ENCODE data around the gene NCCRP1.
"Not testable (repeated sequence)": the region's sequence is repeated elsewhere in the genome, so short reads cannot be mapped to it uniquely, and the experiment has no call there.

Gene NCCRP1

DNA sequence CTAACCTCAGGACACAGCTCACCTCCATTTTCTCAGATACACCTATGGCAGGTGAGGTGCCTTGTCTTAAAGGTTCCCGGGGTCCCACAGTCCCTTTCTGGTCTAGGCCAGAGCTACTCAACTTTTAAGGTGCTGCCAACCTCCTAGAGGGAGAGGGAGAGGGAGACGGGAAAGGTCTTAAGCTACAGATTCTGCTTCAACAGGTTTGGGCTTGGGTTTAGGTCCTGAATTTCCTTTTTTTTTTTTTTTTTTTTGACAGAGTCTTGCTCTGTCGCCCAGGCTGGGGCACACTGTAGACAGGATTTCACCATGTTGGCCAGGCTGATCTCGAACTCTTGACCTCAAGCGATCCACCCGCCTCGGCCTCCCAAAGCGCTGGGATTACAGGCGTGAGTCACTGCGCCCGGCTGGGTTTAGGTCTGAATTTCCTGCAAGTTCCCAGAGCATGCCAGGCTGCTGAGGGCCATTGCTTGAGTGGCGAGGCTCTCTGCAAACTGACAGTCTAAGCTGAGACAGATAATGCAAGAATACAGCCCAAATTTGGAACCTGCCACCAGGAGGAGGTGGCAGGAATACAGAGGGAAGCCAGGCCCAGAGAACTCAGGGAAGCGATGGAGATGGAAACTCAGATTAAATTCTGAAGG lies 15.1 kb downstream of the NCCRP1 start:
- no peak for DNase-seq

DNA sequence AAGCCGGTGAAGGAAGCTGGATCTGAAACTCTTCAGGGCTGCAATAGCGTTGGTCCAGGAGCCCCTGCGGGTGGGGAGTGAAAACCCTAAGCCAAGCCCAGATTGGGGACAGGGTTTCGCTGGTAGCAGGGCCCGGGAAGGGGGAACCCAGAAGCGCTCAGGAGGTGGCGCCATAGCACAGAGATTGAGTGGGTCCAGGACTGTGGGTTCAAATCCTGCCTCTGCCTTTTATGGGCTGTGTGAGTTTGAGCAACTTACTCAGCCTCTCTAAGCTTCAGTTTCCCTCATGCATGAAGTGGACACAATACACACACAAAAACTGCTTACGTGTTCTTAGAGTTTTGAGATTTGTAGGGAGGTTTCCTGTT lies 15.6 kb downstream of the NCCRP1 start:
- peak; percentile 64 for DNase-seq

DNA sequence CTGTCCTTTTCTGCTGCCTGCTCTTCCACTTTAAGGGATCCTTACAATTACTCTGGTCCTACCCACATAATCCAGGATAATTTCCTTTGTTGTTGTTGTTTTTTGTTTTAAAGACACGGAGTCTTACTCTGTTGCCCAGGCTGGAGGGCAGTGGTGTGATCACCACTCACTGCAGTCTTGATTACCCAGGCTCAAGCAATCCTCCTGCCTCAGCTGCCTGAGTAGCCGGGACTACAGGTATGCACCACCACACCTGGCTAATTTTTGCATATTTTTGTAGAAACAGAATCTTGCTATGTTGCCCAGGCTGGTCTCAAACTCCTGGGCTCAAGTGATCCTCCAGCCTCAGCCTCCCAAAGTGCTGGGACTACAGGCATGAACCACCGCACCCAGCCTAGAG lies 18.6 kb downstream of the NCCRP1 start:
- not testable (repeated sequence) for DNase-seq

DNA sequence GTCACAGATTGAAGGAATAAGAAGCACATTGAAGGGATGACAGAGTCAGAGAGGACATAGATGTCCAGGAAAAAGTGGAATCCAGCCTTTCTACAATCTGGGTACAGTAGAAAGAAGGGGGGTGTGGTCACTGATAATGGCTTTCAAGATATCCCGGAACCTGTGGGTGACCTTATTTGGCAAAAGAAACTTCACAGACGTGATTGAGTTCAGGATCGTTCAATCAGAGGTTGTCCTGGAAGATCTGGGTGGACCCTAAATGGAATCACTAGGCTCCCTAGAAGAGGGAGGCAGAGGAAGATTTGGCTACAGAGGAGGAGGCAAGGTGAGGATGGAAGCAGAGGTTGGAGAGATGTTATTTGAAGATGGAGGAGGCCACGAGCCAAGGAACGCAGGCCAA lies 20.3 kb downstream of the NCCRP1 start:
- no peak for DNase-seq

DNA sequence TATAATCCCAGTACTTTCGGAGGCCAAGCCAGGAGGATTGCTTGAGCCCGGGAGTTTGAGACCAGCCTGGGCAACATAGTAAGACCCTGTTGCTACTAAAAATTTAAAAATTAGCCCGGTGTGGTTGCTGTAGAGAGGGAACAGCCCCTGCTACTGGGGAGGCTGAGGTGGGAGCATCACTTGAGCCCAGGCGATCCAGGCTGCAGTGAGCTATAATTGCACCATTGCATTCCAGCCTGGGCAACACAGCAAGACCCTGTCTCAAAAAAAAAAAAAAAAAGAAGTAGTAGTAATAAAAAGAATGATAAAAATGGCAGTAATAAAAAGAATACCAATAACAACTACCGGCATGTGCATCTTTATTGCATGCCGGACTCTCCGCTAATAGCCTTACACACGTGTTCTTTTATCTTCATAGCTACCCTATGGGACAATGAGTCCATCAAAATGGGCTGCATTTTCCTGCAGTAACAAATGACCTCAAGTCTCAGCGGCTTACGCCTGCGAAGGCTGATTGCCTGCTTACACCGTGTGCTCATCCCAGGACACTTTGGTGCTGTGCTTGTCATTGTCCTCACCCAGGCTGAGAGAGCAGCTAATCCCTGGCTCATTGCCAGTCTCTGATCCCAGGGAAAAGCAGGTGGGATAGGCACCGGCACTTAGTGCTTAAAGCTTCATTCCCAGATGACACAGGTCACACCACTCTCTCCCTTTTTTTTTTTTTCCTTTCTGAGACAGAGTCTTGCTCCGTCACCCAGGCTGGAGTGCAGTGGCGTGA lies 21.7 kb downstream of the NCCRP1 start:
- no peak for DNase-seq

DNA sequence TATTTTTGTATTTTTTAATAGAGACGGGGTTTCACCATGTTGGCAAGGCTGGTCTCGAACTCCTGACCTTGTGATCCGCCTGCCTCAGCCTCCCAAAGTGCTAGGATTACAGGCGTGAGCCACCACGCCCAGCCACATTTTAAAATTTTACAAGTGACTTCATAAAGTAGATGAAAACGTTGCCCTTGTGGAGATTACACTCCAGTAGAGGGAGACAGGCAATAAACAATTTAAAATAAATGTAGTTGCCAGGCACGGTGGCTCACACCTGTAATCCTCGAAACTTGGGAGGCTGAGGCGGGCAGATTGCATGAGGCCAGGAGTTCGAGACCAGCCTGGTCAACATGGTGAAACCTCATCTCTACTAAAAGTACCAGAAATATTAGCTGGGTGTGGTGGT lies 22.3 kb downstream of the NCCRP1 start:
- DNase-seq: not testable (repeated sequence)

DNA sequence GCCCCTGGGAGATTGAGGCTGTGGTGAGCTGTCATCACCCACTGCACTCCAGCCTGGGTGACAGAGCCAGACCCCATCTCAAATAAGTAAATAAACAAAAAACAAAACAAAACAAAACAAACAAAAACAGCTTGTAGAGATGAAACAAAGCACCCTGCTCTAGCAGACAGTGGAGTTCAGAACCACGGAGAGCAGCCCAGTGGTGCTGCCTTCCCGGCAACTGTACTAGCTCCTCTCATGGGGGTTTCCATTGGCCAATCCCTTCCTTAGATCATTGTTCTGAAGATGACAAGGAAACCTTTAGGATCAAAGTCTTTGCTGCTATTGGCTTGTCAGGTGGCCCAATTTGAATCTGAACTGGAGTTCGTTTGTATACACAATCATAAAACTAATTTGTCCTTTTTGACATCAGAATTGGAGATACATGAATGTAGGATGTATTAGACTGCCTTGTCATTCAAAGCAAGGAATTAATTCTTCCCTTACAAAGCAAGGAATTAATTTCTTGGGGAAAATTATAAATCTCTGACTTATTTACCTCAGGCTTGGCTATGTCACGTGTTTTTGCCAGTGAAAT lies 27.0 kb downstream of the NCCRP1 start:
- DNase-seq: no peak

DNA sequence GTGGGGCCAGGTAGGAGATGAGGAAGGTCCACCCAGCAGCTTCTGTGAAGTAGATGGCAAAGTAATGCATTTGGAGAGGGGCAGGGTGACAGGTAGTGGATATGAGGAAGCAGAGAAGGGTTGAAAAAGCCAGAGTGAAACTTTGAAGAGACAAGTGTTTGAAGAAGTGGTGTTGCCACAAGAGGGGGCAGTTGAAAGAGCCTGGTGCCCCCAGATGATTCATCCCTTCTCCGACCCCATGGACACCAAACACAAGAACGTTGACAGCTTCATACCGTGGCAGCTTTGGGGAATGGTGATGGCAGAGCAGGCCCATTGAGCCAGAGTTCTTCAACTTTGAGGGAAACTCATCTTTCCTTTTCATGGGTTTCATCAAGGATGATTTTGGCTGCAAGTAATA lies 28.1 kb downstream of the NCCRP1 start:
- no peak for DNase-seq

DNA sequence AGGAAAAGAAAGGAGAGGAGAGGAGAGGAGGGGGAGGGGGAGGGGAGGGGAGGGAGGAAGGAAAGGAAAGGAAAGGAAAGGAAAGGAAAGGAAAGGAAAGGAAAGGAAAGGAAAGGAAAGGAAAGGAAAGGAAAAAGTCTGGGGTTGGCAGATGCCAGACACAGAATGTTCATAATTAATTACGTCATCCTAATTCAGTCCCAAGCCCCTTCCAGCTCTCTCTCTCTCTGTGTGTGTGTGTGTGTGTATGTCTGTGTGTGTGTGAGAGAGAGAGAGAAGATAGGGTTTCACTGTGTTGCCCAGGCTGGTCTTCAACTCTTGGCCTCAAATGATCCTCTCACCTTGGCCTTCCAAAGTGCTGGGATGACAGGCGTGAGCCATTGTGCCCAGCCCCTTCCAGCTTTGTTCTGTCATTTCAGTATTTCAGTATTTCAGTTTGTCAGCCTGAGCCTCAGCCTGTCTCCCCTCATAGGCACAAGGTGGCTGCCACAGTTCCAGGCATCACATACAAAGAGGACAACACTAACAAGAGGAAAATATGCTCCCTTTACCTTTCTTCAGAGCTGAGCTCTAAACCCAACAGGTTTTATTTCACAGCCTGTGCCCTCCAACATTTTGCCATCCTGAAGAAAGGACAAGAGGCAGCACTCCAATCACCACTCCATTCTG lies 33.5 kb downstream of the NCCRP1 start:
- no peak for DNase-seq

DNA sequence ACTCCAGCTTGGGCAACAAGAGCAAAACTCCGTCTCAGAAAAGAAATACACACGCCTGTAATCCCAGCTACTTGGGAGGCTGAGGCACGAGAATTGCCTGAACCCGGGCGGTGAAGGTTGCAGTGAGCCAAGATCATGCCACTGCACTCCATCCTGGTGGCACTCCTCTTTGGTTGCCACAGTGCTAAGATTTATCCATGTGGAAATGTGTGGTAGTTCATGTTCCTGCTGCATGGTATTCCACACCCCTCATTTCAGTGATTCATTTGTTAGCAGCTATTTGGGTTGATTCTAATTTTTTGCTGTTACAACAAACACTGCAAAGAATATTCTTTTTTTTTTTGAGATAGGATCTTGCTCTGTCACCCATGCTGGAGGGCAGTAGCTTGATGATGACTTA lies 35.9 kb downstream of the NCCRP1 start:
- DNase-seq: no peak

DNA sequence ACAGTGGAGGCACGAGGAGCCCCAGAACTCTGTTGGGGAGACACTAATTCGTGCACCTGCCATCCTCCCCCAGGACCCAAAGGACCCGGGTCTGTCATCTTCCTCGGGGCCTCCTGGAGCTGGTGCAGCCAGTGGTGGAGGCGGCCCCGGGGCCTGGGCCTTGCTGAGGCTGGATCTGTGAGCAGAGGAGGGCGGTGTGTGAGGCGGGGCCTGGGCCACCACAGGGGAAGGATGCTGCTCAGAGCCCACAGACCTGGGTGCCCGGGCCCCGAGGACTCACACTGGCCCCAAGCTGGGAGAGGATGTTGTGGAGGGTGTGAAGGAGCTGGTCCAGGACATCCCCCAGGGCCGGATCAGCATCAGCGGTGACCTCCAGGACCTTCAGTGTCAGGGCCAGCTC lies 39.8 kb downstream of the NCCRP1 start:
- DNase-seq: peak; percentile 49

DNA sequence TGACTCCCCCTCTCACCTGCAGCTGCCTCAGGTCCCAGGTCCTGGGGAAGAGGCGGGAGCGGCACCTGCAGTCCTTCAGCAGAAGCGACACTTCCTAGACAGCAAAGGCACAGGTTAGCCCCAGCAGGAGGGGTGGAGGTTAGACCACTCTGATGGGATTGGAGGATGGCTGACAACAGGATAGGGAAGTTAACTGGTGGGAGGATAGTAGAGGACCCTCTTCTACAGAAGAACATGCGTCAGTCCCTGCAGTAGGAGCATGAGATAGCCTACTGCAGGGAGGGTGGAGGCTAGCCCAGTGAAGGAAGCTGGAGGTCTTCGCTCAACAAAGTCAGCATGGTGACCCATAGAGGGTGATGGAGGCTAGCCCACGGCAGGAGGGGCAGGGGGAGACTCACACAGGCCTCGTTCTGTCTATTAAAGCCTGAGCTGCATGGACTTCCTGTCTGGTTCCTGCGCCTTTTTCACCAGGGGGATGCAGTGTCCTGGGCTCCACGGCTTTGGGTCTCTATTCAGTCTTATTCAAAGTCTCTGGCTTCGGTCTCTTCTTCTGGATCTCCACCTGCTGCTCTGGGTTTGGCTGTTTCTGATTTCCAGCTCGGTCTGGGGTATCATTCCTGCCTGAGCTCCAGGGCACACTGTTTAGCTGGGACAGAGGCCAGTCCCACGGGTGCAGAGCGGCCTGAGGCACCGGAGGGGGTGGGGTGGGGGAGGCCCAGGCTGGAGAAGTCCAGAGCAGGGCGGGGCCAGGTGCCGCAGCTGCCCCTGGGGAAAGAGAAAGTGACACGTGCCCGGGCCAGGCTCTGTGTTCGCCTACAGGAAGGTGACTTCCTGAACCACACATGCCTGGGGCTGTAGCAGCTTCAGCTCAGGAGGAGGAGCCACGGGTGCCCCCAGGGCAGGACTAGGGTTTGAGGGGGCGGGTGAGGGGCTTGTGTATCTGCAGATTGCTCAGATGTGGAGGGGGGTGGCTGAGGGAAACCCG lies 40.7 kb downstream of the NCCRP1 start:
- DNase-seq: peak; percentile 39

DNA sequence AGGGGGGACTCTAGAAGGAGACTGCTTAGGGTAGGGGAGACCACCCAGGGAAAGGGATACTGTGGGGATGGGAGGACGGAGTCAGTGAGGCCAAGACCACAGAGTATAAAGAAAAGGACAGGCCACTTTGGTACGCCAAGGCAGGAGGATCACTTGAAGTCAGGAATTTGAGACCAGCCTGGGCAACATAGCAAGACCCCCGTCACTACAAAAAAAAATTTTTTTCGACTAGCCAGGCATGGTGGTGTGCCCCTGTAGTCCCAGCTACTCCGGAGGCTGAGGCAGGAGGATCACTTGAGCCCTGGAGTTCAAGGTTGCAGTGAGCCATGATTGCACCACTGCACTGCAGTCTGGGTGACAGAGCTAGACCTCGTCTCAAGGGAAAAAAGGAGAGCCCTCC lies 41.4 kb downstream of the NCCRP1 start:
- no peak for DNase-seq

DNA sequence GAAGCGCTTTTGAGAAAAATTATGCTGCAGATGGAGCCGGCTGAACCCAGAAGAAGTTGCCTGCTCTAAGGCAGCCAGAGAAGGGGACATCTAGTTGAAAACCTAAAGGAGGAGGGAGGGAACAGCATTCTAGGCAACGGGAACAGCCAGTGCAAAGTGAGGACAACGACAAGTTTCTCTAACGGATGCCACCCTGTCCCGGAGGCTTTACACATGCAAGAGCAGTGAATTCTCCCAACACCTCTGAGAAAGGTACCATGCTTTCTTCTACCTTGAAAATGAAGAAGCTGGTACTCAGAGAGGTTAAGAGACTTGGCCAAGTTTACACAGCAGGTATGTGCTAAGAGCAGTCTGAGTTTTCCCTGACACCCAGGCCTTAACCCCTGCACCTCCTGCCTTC lies 42.2 kb downstream of the NCCRP1 start:
- no peak for DNase-seq

DNA sequence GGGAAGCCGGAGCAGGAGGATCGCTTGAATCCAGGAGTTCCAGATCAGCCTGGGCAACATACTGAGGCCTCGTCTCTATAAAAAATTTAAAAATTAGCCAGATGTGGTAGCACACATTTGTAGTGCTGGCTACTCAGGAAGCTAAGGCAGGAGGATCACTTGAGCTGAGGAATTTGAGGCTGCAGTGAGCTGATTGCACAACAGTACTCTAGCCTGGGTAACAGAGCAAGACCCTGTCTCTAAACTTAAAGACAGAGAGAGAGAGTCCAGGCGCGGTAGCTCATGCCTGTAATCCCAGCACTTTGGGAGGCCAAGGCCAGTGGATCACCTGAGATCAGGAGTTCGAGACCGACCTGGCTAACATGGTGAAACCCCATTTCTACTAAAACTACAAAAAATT lies 43.7 kb downstream of the NCCRP1 start:
- DNase-seq: no peak

DNA sequence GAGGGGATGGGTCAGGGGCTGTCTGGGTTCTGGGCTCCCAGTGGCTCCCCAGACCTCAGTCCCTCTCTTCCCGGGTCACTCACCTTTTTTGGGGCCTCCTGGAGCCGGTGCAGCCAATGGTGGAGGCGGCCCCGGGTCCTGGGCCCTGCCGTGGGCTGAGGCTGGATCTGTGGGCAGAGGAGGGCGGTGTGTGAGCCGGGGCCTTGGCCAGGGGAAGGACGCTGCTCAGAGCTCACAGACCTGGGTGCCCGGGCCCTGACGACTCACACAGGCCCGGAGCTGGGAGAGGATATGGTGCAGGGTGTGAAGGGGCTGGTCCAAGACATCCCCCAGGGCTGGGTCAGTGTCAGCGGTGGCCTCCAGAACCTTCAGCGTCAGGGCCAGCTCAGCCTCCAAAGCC lies 47.0 kb downstream of the NCCRP1 start:
- not testable (repeated sequence) for DNase-seq

DNA sequence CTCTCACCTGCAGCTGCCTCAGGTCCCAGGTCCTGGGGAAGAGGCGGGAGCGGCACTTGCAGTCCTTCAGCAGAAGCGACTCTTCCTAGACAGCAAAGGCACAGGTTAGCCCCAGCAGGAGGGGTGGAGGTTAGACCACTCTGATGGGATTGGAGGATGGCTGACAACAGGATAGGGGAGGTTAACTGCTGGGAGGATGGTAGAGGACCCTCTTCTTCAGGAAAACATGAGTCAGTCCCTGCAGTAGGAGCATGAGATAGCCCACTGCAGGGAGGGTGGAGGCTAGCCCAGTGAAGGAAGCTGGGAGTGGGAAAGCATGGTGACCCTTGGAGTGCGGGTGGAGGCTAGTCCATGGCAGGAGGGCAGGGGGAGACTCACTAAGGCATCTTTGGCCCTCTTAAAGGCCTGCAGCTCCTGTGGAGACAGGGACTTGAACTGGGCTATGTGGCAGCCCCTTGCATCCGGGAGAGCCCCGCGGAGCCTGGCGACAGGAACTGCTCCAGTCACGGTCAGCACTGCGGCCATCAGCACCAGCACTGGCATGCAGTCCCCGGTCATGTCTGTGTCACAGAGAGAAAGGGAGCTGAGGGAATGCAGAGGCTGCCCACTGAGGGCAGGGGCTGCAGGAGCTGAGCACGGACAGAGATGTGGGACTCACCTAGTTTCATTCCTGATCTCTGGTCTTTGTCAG lies 47.8 kb downstream of the NCCRP1 start, which contains the start of gene IFNL3:
Gene IFNL3 (minus strand): TSS at position 597 of the 691 bp plus-strand sequence. CDS start 39 bp downstream, at position 558.
- DNase-seq: not testable (repeated sequence)

DNA sequence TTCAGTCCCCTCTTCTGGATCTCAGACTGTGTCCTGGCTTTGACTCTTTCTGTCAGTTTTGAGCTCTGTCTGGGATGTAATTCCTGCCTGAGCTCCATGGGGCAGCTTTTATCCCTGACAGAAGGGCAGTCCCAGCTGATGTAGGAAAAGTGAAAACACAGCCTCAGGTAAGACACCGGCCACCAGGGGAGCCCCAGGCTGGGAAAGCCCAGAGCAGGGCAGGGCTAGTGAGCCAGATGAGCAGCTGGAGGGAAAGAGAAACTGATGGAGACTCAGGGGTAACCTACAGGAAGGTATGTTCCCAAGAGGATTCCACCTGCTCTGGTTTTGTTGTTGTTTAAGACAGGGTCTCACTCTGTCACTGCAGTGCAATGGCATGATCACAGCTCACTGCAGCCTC lies 48.4 kb downstream of the NCCRP1 start:
- not testable (repeated sequence) for DNase-seq

DNA sequence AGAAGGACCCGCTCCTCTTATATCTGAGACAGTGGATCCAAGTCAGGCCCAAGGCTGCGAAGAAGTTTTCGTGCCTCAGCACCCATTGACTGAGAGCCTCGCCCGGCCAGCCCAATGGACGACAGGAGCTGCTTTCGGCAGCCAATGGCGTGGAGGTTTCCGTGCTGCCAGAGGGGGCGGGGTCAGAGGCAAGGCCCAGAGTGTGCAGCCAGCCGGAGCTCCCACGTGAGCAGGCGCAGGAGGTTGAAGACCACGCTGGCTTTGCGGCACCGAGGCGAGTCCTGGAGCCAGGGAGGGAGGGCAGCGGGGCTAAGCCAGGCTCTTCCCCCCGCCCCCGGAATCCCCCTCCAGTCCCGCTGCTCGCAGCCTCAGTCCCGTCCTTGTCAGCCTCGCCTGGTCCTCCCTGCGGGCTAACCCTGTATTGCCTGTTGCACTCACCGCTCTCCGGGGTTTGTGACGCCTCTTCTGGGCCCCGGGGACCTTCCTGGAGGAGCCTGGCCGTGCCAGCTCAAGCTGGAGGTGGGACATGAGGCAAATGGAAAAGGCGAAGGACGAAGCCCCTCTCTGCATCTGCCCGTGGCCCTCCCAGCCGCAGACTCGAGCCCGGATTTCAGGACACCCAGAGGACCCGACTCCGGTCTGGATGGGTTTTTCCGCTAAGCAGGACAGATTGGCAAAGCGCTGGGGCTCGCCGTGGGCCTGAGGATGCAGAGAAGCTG lies 50.3 kb downstream of the NCCRP1 start:
- DNase-seq: peak; percentile 37

DNA sequence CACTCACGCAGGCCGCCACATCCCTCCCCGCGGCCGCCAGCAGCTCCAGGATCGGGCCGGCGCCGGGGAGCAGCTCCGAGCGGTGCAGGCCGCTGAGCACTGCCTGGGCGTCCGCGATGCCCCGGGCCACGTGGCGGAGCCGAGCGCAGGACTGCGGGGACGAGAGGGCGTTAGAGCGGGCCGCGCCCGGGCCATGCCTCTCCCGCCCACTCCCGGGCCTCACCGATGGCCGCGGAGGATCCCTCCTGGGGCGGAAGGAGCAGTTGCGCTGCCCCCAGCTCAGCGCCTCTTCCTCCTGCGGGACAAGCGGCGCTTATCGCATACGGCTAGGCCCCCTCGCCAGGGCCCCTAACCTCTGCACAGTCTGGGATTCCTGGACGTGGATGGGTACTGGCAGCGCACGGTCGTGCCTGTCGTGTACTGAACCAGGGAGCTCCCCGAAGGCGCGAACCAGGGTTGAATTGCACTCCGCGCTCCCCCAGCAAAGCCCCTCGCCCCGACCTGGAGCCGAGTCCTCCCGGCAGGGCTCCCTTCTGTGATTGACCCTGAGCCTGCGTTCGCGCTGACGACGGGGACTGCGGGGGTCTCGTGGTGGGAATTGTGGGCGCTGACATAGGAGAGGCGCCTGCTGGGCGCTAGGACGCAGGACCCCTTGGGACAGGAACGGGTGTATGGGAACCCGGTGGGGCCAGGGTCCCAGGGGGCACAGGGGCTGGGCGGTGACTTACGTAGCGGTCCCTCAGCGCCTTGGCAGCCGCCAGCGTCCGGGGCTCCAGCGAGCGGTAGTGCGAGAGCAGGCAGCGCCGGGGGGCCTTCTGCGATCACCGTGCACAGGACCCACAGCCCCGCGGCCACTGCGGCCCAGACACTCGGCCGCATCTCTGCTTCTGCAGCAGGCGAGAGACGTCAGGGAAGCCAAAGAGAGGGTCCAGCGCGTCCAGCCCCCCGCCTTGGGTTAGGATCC lies 51.2 kb downstream of the NCCRP1 start:
- DNase-seq: peak; percentile 34
